Tibial nerve (tissue), 3 donors: Measurements from ENCODE around the gene ITGAE.

Experiments used
- CTCF ChIP-seq, 5 experiments: fragments of 200-600 bp in 3 of 5; fragments of 450-650 bp in 2 of 5; sonication (generic) in 3 of 5; IDR thresholded peaks; one replicate each; pipeline ENCODE4 v1.5.1; 2016 to 2019; ENCODE audit warnings: antibody characterized with exemption in 5 of 5, mild to moderate bottlenecking in 3 of 5, moderate library complexity in 2 of 5
- POLR2A ChIP-seq, 2 donors: fragments of 450-650 bp; IDR thresholded peaks; one replicate each; pipeline ENCODE4 v1.6.1; 2017; ENCODE audit warnings: antibody characterized with exemption in 2 of 2, mild to moderate bottlenecking in 2 of 2, moderate library complexity in 2 of 2

GRCh38 chr17:3834811-3835210 is 33.8 kb upstream of the ITGAE start:
- TF ChIP-seq CTCF (IDR thresholded peaks at IDR 0.05) (no peak), POLR2A (IDR thresholded peaks at IDR 0.05) (no peak)
